PFSK-1 (cell line): ENCODE data around the gene CCNJL.

ENCODE experiments used
- FOXP2 ChIP-seq: optimal IDR thresholded peaks from 2 replicates; pipeline ENCODE3; 2011; ENCODE audit warnings: borderline replicate concordance, control low read depth, inconsistent platforms; ENCODE audit not compliant: insufficient read depth; ENCODE audit errors: extremely low read length, extremely low read depth
- POLR2AphosphoS5 ChIP-seq: IDR thresholded peaks from 2 replicates; pipeline ENCODE4 v1.6.1; 2012; ENCODE audit warnings: low read depth, mild to moderate bottlenecking, control low read depth, low read length, moderate library complexity
- REST ChIP-seq, 2 experiments: IDR thresholded peaks; 2 replicates each; pipeline versions ENCODE4 v1.6.1 to v1.8.0; 2011 to 2012; ENCODE audit warnings: low read depth in 2 of 2, low read length in 2 of 2, control low read depth in 1 of 2, inconsistent platforms in 1 of 2, mild to moderate bottlenecking in 1 of 2, moderate library complexity in 1 of 2; ENCODE audit not compliant: insufficient read depth in 1 of 2
- SIN3A ChIP-seq: IDR thresholded peaks from 2 replicates; pipeline ENCODE4 v1.6.1; 2012; ENCODE audit warnings: mild to moderate bottlenecking, low read length, moderate library complexity, borderline replicate concordance; ENCODE audit not compliant: insufficient read depth
- TAF1 ChIP-seq: IDR thresholded peaks from 2 replicates; pipeline ENCODE4 v1.6.1; 2012; ENCODE audit warnings: low read length, control low read depth, borderline replicate concordance; ENCODE audit not compliant: insufficient read depth

Gene CCNJL

GRCh38 chr5:160251406-160252155 is 60.8 kb downstream of the CCNJL start:
- TF ChIP-seq TAF1 (no peak), REST (IDR thresholded peaks at IDR 0.05; ENCODE audit: insufficient read depth in 1 of 2, low read depth in 2 of 2, low read length in 2 of 2) (no peak), SIN3A (no peak), FOXP2 (no peak), POLR2AphosphoS5 (no peak)

- TF ChIP-seq REST (IDR thresholded peaks at IDR 0.05; ENCODE audit: insufficient read depth in 1 of 2, low read depth in 2 of 2, low read length in 2 of 2) (no peak), FOXP2 (no peak), TAF1 (no peak), POLR2AphosphoS5 (no peak), SIN3A (no peak)
Measured at GRCh38 chr5:160250826-160251225, 61.5 kb downstream of the CCNJL start.

- TF ChIP-seq POLR2AphosphoS5 (no peak), TAF1 (no peak), SIN3A (no peak), FOXP2 (no peak), REST (IDR thresholded peaks at IDR 0.05; ENCODE audit: insufficient read depth in 1 of 2, low read depth in 2 of 2, low read length in 2 of 2) (no peak)
Measured at GRCh38 chr5:160250226-160250625, 62.1 kb downstream of the CCNJL start.

GRCh38 chr5:160245506-160246086 is 66.8 kb downstream of the CCNJL start:
- TF ChIP-seq POLR2AphosphoS5: no peak

GRCh38 chr5:160242145-160242544 is 70.2 kb downstream of the CCNJL start:
- TF ChIP-seq REST (IDR thresholded peaks at IDR 0.05; ENCODE audit: insufficient read depth in 1 of 2, low read depth in 2 of 2, low read length in 2 of 2) (no peak), FOXP2 (no peak), SIN3A (no peak), POLR2AphosphoS5 (no peak), TAF1 (no peak)
